DMS53 treated with DMSO at 0.1 percent for 48 hours (cell line): ENCODE measurements around the gene STX8.
A peak's percentile ranks its signal among the peaks of the same experiment; 100 is the strongest.
"Not testable (repeated sequence)": the region's sequence is repeated elsewhere in the genome, so short reads cannot be mapped to it uniquely, and the experiment has no call there.

ENCODE experiments used
- DNase-seq: peaks from one replicate; lab custom pipeline; 2025; ENCODE audit not compliant: unreplicated experiment; lab: John Stamatoyannopoulos, UW

STX8 gene

GRCh38 chr17:9575381-9576101 lies at the start of gene STX8:
TSS of gene STX8 (minus strand) at chr17:9575820. CDS start at chr17:9575808, 12 bp downstream.
- DNase-seq, result peak; percentile 93

GRCh38 chr17:9622961-9623360 lies 47.3 kb upstream of the STX8 start:
- DNase-seq, result no peak

GRCh38 chr17:9615486-9615885 lies 39.9 kb upstream of the STX8 start:
- DNase-seq, result no peak

- DNase-seq, result no peak
Measured at GRCh38 chr17:9612006-9612405, 36.4 kb upstream of the STX8 start.

- DNase-seq, result no peak
Measured at GRCh38 chr17:9611557-9611956, 35.9 kb upstream of the STX8 start.

GRCh38 chr17:9607058-9607457 lies 31.4 kb upstream of the STX8 start:
- not testable (repeated sequence) for DNase-seq

GRCh38 chr17:9606453-9606852 lies 30.8 kb upstream of the STX8 start:
- no peak for DNase-seq

- DNase-seq, result not testable (repeated sequence)
Measured at GRCh38 chr17:9604583-9604982, 29.0 kb upstream of the STX8 start.

GRCh38 chr17:9598661-9599060 lies 23.0 kb upstream of the STX8 start:
- no peak for DNase-seq

GRCh38 chr17:9597638-9598037 lies 22.0 kb upstream of the STX8 start:
- not testable (repeated sequence) for DNase-seq

- DNase-seq, result no peak
Measured at GRCh38 chr17:9594065-9594464, 18.4 kb upstream of the STX8 start.

- DNase-seq, result no peak
Measured at GRCh38 chr17:9587969-9588656, 12.5 kb upstream of the STX8 start.

- DNase-seq, result no peak
Measured at GRCh38 chr17:9577373-9577709, 1.7 kb upstream of the STX8 start.

- DNase-seq, result peak; percentile 80
Measured at GRCh38 chr17:9576521-9577372, 1.1 kb upstream of the STX8 start, which contains the start of gene CFAP52. TSS of gene CFAP52 (plus strand) at chr17:9576642. CDS start at chr17:9576696, 54 bp downstream.

GRCh38 chr17:9571201-9571600 lies 4.4 kb downstream of the STX8 start:
- no peak for DNase-seq

GRCh38 chr17:9568957-9569588 lies 6.5 kb downstream of the STX8 start:
- DNase-seq, result no peak

GRCh38 chr17:9568004-9568403 lies 7.6 kb downstream of the STX8 start:
- DNase-seq, result no peak

- DNase-seq, result not testable (repeated sequence)
Measured at GRCh38 chr17:9566739-9567138, 8.9 kb downstream of the STX8 start.

- DNase-seq, result no peak
Measured at GRCh38 chr17:9566067-9566466, 9.6 kb downstream of the STX8 start.

GRCh38 chr17:9564104-9564503 lies 11.5 kb downstream of the STX8 start:
- DNase-seq, result no peak

GRCh38 chr17:9557857-9558256 lies 17.8 kb downstream of the STX8 start:
- no peak for DNase-seq
